HG02852 (cell line): Measurements from ENCODE around the gene NDST1.

Experiments
- ATAC-seq: cut with Tn5 transposase; IDR thresholded peaks from one replicate; pipeline ENCODE4 v1.9.1; 2021; ENCODE audit warnings: mild to moderate bottlenecking, moderate library complexity; ENCODE audit not compliant: unreplicated experiment

Gene NDST1

GRCh38 chr5:150561571-150562275, 53.8 kb downstream of the NDST1 start:
- ATAC-seq: no peak

GRCh38 chr5:150562832-150563231, 54.9 kb downstream of the NDST1 start:
- ATAC-seq: no peak

- ATAC-seq: no peak
Measured at GRCh38 chr5:150565868-150566267, 57.9 kb downstream of the NDST1 start.

GRCh38 chr5:150567031-150567717, 59.2 kb downstream of the NDST1 start:
- ATAC-seq: no peak

- ATAC-seq: no peak
Measured at GRCh38 chr5:150568663-150569062, 60.7 kb downstream of the NDST1 start.

GRCh38 chr5:150570333-150570732, 62.4 kb downstream of the NDST1 start:
- ATAC-seq: no peak

- no peak for ATAC-seq
Measured at GRCh38 chr5:150571836-150572235, 63.9 kb downstream of the NDST1 start.

GRCh38 chr5:150573216-150573615, 65.3 kb downstream of the NDST1 start:
- ATAC-seq: no peak

- ATAC-seq: no peak
Measured at GRCh38 chr5:150573867-150574817, 66.2 kb downstream of the NDST1 start.

GRCh38 chr5:150574818-150575547, 67.1 kb downstream of the NDST1 start:
- ATAC-seq: no peak

- ATAC-seq: no peak
Measured at GRCh38 chr5:150575745-150576448, 68.0 kb downstream of the NDST1 start.

GRCh38 chr5:150576449-150576949, 68.6 kb downstream of the NDST1 start:
- no peak for ATAC-seq

- ATAC-seq: no peak
Measured at GRCh38 chr5:150577378-150578139, 69.6 kb downstream of the NDST1 start.

GRCh38 chr5:150578781-150579461, 71.0 kb downstream of the NDST1 start:
- ATAC-seq: no peak

- no peak for ATAC-seq
Measured at GRCh38 chr5:150579462-150580400, 71.8 kb downstream of the NDST1 start.

- ATAC-seq: no peak
Measured at GRCh38 chr5:150580917-150581316, 73.0 kb downstream of the NDST1 start.

GRCh38 chr5:150582241-150583109, 74.5 kb downstream of the NDST1 start:
- no peak for ATAC-seq
